T-helper 2 cell treated with Interferon-gamma antibody and Interleukin-4, amounts not matched to agents 5 μg/mL and 100 μg/mL, for 36 hours (primary cell): Measurements from ENCODE around the gene IFNL3.
"Not testable (repeated sequence)": the region's sequence is repeated elsewhere in the genome, so short reads cannot be mapped to it uniquely, and the experiment has no call there.

Source experiments
- DNase-seq: peaks from one replicate; pipeline ENCODE4 v3.0.0; 2021; ENCODE audit warnings: low spot score
- H3K27ac Mint-ChIP-seq: one replicate; pipeline ENCODE4 v1.8.0; 2021; ENCODE audit warnings: mild to moderate bottlenecking, mixed read lengths
- H3K27me3 Mint-ChIP-seq: one replicate; pipeline ENCODE4 v1.8.0; 2021; ENCODE audit warnings: low read depth, mixed read lengths
- H3K36me3 Mint-ChIP-seq: one replicate; pipeline ENCODE4 v1.8.0; 2021; ENCODE audit warnings: low read depth, mixed read lengths
- H3K4me1 Mint-ChIP-seq: one replicate; pipeline ENCODE4 v1.8.0; 2021; ENCODE audit warnings: low read depth, mixed read lengths
- H3K4me3 Mint-ChIP-seq: one replicate; pipeline ENCODE4 v1.8.0; 2022; ENCODE audit warnings: mild to moderate bottlenecking, moderate library complexity, mixed read lengths
- H3K9me3 Mint-ChIP-seq: one replicate; pipeline ENCODE4 v1.8.0; 2021; ENCODE audit warnings: mixed read lengths

Gene IFNL3

DNA sequence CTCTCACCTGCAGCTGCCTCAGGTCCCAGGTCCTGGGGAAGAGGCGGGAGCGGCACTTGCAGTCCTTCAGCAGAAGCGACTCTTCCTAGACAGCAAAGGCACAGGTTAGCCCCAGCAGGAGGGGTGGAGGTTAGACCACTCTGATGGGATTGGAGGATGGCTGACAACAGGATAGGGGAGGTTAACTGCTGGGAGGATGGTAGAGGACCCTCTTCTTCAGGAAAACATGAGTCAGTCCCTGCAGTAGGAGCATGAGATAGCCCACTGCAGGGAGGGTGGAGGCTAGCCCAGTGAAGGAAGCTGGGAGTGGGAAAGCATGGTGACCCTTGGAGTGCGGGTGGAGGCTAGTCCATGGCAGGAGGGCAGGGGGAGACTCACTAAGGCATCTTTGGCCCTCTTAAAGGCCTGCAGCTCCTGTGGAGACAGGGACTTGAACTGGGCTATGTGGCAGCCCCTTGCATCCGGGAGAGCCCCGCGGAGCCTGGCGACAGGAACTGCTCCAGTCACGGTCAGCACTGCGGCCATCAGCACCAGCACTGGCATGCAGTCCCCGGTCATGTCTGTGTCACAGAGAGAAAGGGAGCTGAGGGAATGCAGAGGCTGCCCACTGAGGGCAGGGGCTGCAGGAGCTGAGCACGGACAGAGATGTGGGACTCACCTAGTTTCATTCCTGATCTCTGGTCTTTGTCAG, at the start of gene IFNL3:
TSS of gene IFNL3 (minus strand) at position 597 of the 691 bp plus-strand sequence. CDS start at position 558, 39 bp downstream.
- DNase-seq, H3K4me1 Mint-ChIP-seq, H3K36me3 Mint-ChIP-seq, H3K9me3 Mint-ChIP-seq, H3K27ac Mint-ChIP-seq, H3K4me3 Mint-ChIP-seq: not testable (repeated sequence)
- H3K27me3 Mint-ChIP-seq = peaks cover 16% of the 10 kb centered on the region

DNA sequence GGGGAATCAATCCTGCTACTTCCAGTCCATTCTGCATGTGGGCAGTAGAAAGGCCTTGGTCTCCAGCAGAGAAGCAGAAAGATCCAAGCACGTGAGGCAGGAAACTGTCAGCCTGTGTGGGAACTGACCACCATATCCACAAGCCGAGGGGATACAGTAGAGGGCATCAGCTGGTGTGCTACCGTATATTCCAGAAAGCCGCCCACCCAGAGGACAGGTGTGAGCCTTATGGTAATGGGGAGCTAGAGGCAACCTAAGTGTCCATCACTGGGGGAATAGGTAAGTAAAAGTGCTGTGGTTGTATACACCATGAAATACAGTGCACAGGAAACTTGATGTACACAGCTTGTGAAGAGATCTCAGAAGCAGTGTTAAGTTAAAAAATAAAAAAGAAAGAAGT, 48.6 kb upstream of the IFNL3 start:
- Mint-ChIP-seq H3K27ac (no peak overlapping the region), H3K9me3 (no peaks in the 10 kb centered on the region), H3K27me3 (peaks cover 25% of the 10 kb centered on the region), H3K4me1 (peaks cover 22% of the 10 kb centered on the region), H3K36me3 (no peaks in the 10 kb centered on the region), H3K4me3 (no peak overlapping the region)
- no peak for DNase-seq

DNA sequence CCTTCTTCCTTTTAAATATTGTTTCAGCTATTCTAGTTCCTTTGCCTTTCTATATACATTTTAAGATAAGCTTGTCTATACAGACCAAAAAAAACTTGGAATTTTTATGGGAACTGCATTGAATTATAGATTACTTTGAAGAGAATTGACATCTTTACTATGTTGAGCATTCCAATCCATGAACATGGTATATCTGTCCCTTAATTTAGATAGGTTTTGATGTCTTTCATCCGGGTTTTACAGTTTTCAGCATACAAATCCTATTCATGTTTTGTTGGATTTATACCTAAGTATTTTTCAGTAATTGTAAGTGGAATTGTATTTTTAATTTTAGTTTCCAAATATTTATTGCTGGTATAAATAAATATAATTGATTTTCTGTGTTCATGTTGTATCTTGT, 39.2 kb upstream of the IFNL3 start:
- peaks cover 4% of the 10 kb centered on the region for H3K9me3 Mint-ChIP-seq
- H3K4me3 Mint-ChIP-seq = no peak overlapping the region
- H3K4me1 Mint-ChIP-seq = no peaks in the 10 kb centered on the region
- peaks cover 37% of the 10 kb centered on the region for H3K27me3 Mint-ChIP-seq
- DNase-seq = no peak
- H3K36me3 Mint-ChIP-seq = peaks cover 2% of the 10 kb centered on the region
- H3K27ac Mint-ChIP-seq = no peak overlapping the region

DNA sequence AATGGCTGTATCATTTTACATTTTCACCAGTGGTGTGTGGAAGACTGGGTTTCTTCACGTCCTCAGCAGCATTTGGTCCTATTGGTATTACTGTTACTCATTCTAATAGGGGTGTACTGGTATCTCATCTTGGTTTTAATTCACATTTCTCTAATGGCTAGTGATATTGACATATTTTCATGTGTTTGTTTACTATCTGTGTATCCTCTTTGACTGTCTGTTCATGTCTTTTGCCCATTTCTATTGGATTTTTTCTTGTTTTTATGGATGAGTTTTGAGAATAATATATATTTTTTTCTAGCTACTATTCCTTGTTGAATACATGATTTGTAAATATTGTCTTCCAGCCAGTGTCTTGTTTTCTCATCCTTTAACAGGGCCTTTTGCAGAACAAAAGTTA, 37.2 kb upstream of the IFNL3 start:
- no peak for DNase-seq
- Mint-ChIP-seq H3K27me3 (peaks cover 25% of the 10 kb centered on the region), H3K9me3 (peaks cover 4% of the 10 kb centered on the region), H3K36me3 (peaks cover 2% of the 10 kb centered on the region), H3K4me1 (no peaks in the 10 kb centered on the region), H3K4me3 (no peak overlapping the region), H3K27ac (no peak overlapping the region)

DNA sequence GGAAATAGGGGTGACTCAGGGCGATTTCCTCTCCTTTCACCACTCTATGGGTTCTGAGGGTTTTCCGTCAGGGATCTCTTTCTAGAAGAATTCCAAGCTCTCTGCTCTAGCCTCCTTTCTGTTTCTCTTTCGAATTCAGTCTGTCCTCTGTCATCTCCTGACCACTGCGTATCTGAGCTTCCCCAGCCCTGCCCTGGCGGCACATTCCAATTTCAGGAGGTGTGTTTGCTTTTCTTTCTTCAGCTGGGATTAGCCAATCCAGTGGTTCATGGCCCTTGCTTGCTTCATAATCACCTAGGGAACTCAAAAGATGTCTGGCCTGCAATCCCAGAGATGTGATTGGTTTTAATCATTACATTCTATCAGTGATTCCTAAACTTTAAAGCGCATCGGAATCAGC, 32.8 kb upstream of the IFNL3 start:
- Mint-ChIP-seq H3K27ac (no peak overlapping the region), H3K4me1 (no peaks in the 10 kb centered on the region), H3K36me3 (no peaks in the 10 kb centered on the region), H3K9me3 (no peaks in the 10 kb centered on the region), H3K4me3 (no peak overlapping the region), H3K27me3 (peaks cover 7% of the 10 kb centered on the region)
- DNase-seq = no peak

DNA sequence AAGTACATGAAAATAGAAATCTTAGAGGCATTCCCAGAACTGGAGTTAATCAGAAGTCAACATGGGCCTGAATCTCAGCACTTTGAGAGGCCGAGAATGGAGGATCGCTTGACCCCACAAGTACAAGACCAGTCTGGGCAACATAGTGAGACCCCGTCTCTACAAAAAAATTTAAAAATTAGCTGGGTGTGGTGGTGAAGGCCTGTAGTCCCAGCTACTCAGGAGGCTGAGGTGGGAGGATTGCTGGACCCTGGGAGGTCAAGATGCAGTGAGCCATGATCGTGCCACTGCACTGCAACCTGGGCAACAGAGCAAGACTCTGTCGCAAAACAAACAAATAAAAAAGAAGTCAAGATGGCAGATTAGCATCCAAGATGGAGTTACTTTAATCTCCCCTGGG, 31.9 kb upstream of the IFNL3 start:
- Mint-ChIP-seq H3K4me3 (no peak overlapping the region), H3K27ac (no peak overlapping the region), H3K27me3 (peaks cover 4% of the 10 kb centered on the region), H3K36me3 (no peaks in the 10 kb centered on the region), H3K4me1 (no peaks in the 10 kb centered on the region), H3K9me3 (no peaks in the 10 kb centered on the region)
- no peak for DNase-seq

DNA sequence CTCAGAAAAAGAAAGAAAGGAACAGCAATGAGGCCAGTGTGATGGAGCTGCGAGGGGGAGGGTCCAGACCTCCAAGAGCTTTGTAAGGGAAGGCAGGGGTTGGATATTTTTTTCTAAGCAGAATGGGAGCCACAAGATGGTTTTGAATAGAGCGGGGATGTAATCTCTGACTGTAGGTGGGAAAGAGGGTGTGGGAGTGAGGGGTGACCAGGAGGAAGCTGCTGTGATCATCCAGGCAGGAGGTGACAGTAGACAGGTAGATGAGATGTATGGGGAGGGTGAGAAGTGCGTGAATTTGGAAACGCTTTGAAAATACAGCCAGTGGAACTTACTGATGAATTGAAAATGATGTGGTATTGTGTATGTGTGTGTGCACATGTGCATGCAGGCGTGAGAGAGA, 30.8 kb upstream of the IFNL3 start:
- H3K27me3 Mint-ChIP-seq = peaks cover 8% of the 10 kb centered on the region
- H3K4me1 Mint-ChIP-seq = no peaks in the 10 kb centered on the region
- no peak overlapping the region for H3K4me3 Mint-ChIP-seq
- H3K36me3 Mint-ChIP-seq = no peaks in the 10 kb centered on the region
- no peak overlapping the region for H3K27ac Mint-ChIP-seq
- DNase-seq = no peak
- no peaks in the 10 kb centered on the region for H3K9me3 Mint-ChIP-seq

DNA sequence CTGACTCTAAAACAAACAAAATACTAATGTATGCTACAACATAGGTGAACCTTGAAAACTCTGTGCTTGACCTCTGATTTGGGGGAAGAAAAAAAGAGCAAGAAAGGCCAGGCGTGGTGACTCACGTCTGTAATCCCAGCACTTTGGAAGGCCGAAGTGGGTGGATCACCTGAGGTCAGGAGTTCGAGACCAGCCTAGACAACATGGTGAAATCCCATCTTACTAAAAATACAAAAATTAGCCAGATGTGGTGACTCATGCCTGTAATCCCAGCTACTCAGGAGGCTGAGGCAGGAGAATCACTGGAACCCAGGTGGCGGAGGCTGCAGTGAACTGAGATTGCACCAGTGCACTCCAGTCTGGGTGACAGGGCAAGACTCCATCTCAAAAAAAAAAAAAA, 29.1 kb upstream of the IFNL3 start:
- H3K4me1 Mint-ChIP-seq, H3K9me3 Mint-ChIP-seq, H3K36me3 Mint-ChIP-seq, H3K27ac Mint-ChIP-seq, H3K27me3 Mint-ChIP-seq, DNase-seq, H3K4me3 Mint-ChIP-seq: not testable (repeated sequence)

DNA sequence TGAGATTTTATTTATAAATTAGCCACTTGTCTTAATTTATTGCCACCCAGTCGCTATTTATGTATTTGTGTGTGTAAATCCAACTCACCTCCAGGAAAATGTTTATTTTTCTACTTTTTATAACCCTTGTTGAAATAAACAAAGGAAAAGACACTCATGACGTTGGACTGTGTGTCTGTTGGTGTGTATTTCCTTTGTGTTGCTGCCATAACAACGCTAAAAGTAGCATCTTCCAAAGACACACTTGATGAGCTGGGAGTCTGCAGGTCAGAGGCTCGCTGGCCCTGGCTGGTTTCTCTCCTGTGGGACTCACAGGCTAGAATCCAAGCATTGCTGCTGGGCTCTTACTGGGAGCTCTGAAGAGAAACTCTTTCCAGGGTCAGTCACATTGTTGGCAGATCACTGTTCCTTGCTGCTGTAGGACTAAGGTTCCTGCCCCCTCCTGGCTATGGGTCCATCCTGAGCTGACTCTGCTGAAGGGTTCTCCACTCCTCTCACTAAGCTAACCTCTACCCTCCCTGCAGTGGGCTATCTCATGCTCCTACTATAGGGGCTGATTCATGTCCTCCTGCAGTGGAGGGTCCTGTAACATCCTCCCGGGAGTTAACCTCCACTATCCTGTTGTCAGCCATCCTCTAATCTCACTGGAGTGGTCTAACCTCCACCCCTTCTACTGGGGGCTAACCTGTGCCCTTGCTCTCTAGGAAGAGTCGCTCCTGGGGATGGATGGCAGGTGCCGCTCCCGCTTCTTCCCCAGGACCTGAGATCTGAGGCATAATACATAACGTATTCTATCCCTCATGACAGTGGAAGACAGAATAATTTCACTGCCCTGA, 25.4 kb upstream of the IFNL3 start:
- H3K36me3 Mint-ChIP-seq = no peaks in the 10 kb centered on the region
- no peaks in the 10 kb centered on the region for H3K9me3 Mint-ChIP-seq
- H3K4me1 Mint-ChIP-seq = no peaks in the 10 kb centered on the region
- DNase-seq = no peak
- peaks cover 12% of the 10 kb centered on the region for H3K27me3 Mint-ChIP-seq
- no peak overlapping the region for H3K27ac Mint-ChIP-seq
- no peak overlapping the region for H3K4me3 Mint-ChIP-seq

DNA sequence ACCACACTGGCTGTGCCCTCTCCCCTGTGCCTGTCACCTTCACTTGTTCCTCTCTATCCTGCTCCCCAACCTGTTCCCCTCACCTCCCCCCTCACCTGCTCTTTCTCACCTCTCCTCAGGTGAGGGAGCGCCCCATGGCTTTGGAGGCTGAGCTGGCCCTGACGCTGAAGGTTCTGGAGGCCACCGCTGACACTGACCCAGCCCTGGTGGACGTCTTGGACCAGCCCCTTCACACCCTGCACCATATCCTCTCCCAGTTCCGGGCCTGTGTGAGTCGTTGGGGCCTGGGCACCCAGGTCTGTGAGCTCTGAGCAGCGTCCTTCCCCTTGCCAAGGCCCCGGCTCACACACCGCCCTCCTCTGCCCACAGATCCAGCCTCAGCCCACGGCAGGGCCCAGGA, 24.6 kb upstream of the IFNL3 start:
- H3K9me3 Mint-ChIP-seq, H3K4me1 Mint-ChIP-seq, H3K36me3 Mint-ChIP-seq, H3K27ac Mint-ChIP-seq, DNase-seq, H3K4me3 Mint-ChIP-seq: not testable (repeated sequence)
- H3K27me3 Mint-ChIP-seq = peaks cover 17% of the 10 kb centered on the region

DNA sequence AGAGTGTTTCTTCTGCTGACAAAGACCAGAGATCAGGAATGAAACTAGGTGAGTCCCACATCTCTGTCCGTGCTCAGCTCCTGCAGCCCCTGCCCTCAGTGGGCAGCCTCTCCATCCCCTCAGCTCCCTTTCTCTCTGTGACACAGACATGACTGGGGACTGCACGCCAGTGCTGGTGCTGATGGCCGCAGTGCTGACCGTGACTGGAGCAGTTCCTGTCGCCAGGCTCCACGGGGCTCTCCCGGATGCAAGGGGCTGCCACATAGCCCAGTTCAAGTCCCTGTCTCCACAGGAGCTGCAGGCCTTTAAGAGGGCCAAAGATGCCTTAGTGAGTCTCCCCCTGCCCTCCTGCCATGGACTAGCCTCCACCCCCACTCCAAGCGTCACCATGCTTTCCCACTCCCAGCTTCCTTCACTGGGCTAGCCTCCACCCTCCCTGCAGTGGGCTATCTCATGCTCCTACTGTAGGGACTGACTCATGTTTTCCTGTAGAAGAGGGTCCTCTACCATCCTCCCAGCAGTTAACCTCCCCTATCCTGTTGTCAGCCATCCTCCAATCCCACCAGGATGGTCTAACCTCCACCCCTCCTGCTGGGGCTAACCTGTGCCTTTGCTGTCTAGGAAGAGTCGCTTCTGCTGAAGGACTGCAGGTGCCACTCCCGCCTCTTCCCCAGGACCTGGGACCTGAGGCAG, 23.9 kb upstream of the IFNL3 start:
- not testable (repeated sequence) for H3K4me1 Mint-ChIP-seq, DNase-seq, H3K27ac Mint-ChIP-seq, H3K36me3 Mint-ChIP-seq, H3K9me3 Mint-ChIP-seq, H3K4me3 Mint-ChIP-seq
- H3K27me3 Mint-ChIP-seq = peaks cover 22% of the 10 kb centered on the region

DNA sequence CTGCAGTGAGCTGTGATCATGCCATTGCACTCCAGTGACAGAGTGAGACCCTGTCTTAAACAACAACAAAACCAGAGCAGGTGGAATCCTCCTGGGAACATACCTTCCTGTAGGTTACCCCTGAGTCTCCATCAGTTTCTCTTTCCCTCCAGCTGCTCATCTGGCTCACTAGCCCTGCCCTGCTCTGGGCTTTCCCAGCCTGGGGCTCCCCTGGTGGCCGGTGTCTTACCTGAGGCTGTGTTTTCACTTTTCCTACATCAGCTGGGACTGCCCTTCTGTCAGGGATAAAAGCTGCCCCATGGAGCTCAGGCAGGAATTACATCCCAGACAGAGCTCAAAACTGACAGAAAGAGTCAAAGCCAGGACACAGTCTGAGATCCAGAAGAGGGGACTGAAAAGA, 23.3 kb upstream of the IFNL3 start, which contains the start of gene IFNL2:
TSS of gene IFNL2 (plus strand) at position 312 of the 400 bp plus-strand sequence. CDS start 173 bp downstream, outside the sequence.
- not testable (repeated sequence) for H3K9me3 Mint-ChIP-seq, H3K4me3 Mint-ChIP-seq

DNA sequence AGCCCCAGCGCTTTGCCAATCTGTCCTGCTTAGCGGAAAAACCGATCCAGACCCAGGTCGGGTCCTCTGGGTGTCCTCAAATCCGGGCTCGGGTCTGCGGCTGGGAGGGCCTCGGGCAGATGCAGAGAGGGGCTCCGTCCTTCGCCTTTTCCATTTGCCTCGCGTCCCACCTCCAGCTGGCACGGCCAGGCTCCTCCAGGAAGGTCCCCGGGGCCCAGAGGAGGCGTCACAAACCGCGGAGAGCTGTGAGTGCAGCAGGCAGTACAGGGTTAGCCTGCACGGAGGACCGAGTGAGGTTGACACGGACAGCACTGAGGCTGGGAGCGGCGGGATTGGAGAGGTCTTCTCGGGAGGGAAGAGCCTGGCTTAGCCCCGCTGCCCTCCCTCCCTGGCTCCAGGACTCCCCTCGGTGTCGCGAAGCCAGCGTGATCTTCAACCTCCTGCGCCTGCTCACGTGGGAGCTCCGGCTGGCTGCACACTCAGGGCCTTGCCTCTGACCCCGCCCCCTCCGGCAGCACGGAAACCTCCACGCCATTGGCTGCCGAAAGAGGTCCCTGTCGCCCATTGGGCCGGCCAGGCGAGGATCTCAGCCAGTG, 20.6 kb upstream of the IFNL3 start:
- no peaks in the 10 kb centered on the region for H3K9me3 Mint-ChIP-seq
- H3K4me3 Mint-ChIP-seq = no peak overlapping the region
- no peak overlapping the region for H3K27ac Mint-ChIP-seq
- H3K4me1 Mint-ChIP-seq = peaks cover 3% of the 10 kb centered on the region
- no peaks in the 10 kb centered on the region for H3K36me3 Mint-ChIP-seq
- DNase-seq = no peak
- H3K27me3 Mint-ChIP-seq = peaks cover 41% of the 10 kb centered on the region

More for the DNA sequence above, 23.3 kb upstream of the IFNL3 start, which contains the start of gene IFNL2:
- H3K36me3 Mint-ChIP-seq, H3K27ac Mint-ChIP-seq, DNase-seq, H3K4me1 Mint-ChIP-seq: not testable (repeated sequence)
- peaks cover 28% of the 10 kb centered on the region for H3K27me3 Mint-ChIP-seq
